Ovary (tissue), 9 donors: ENCODE results near the gene ZBTB7A. TPM values are rescaled to one million over a fixed set of nuclear protein-coding genes. Genes with fewer than 3 reads are reported as not detected.

Experiments used
- DNase-seq, 5 donors: peaks; one replicate each; pipeline ENCODE4 v3.0.0-alpha.2; 2019 to 2020
- H3K27ac ChIP-seq, 2 donors: fragments of 200-600 bp; one replicate each; pipeline versions ENCODE4 v1.5.1 to v1.8.0; 2019 to 2022
- H3K27me3 ChIP-seq: fragments of 200-600 bp; one replicate; pipeline ENCODE4 v1.8.0; 2022
- H3K36me3 ChIP-seq: fragments of 200-600 bp; sonication (generic); one replicate; pipeline ENCODE4 v1.5.1; 2019
- H3K4me1 ChIP-seq: one replicate; pipeline ENCODE4 v1.8.1; 2013; ENCODE audit warnings: mild to moderate bottlenecking, moderate library complexity; ENCODE audit not compliant: insufficient read depth
- H3K4me3 ChIP-seq: fragments of 200-600 bp; sonication (generic); one replicate; pipeline ENCODE4 v1.5.1; 2017
- H3K9me3 ChIP-seq, 2 donors: fragments of 200-600 bp in 1 of 2; sonication (generic) in 1 of 2; one replicate each; pipeline versions ENCODE4 v1.5.1 to v1.8.1; 2013 to 2019; ENCODE audit warnings: mild to moderate bottlenecking in 1 of 2, moderate library complexity in 1 of 2
- EP300 ChIP-seq: sonication (generic); formaldehyde crosslinking; IDR thresholded peaks from one replicate; pipeline ENCODE4 v1.6.1; 2017; ENCODE audit warnings: antibody characterized with exemption
- POLR2A ChIP-seq: fragments of 450-650 bp; IDR thresholded peaks from one replicate; pipeline ENCODE4 v1.6.1; 2017; ENCODE audit warnings: antibody characterized with exemption, mild to moderate bottlenecking, moderate library complexity
- WGBS, 3 donors: extraction: QIAGEN DNeasy Blood & Tissue Kit in 1 of 3; methylation state at CpG; one replicate each; pipeline versions ENCODE4 v1.1.5 to v1.1.7; 2013 to 2017; 5-methylcytosine and 5-hydroxymethylcytosine counted together
- intact Hi-C, 4 donors: fragments of 100-400 bp; cut with DNase I; formaldehyde crosslinking; loops; one replicate each; pipeline versions ENCODE4 v1.11.0 to v1.15.1; 2022 to 2023
- polyA plus RNA-seq, 2 donors: library from polyadenylated mRNA; stranded (reverse); fragments of 200-250 nt in 1 of 2; fragments of 350-450 nt in 1 of 2; fragmentation: Illumina TruSeq in 1 of 2; extraction: RNeasy Lipid Tissue Mini Kit (QIAGEN cat#74804) in 1 of 2; gene quantifications; one replicate each; pipeline ENCODE4 v1.2.3, GENCODE V29; 2013 to 2014
- total RNA-seq, 7 donors: library from RNA; depleted of rRNA in 2 of 7; stranded (reverse); fragments of >200 nt in 2 of 7; fragmentation: NEBNext Ultra II Directional in 3 of 7; extraction: Animal tissue kit (Norgen Biotek cat#: 25700) in 3 of 7; gene quantifications; one replicate each; pipeline versions ENCODE4 v1.1.0 to v1.2.4, GENCODE V29; 2016 to 2023
- TF ChIP-seq, protein P1 (sequence below), 3 donors: fragments of 450-650 bp in 2 of 3; fragments of 200-600 bp in 1 of 3; IDR thresholded peaks; one replicate each; pipeline versions ENCODE4 v1.5.1 to v1.8.0; 2016 to 2022; ENCODE audit warnings: antibody characterized with exemption in 3 of 3, mild to moderate bottlenecking in 1 of 3
- donor health status: DM: no; HTN: no; CAD: no; lungs with moderate emphysema.
- donor health status: DM: no; HTN: no; CAD: no.
- donor health status: Bipolar disorder and iron deficiency.
- donor health status: DM: yes; HTN: yes; CAD: no.
- donor health status: DM: no; HTN: no; CAD: no.
- donor health status: DM: yes; HTN: yes; CAD: no.

The ZBTB7A gene
- total and polyA plus RNA-seq, 9 donors = 9.1 to 56.4 (median 38.5) TPM

DNA sequence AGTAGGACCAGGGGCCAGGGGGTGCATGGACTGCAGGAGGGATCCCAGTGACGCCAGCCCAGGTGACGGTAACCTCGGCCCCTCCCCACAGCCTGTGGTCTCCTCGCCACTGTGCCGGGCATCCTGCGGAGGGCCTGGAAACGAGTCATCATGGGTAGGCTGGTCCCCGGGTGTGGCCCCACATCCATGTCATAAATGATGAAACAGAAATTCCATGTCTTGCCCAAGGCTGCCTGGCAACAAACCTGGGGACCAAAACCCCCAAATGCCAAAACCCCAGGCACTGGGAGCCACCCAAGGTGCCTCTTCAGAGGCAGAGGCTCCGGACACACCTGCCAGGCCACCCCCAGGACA, 36.4 kb upstream of the ZBTB7A start:
- intact Hi-C loops = no loop called here
- no peaks in the 10 kb centered on the region for H3K27me3 ChIP-seq
- H3K36me3 ChIP-seq = no peaks in the 10 kb centered on the region
- DNase-seq = no peak
- no peaks in the 10 kb centered on the region for H3K9me3 ChIP-seq
- TF ChIP-seq EP300 = no peak
- TF ChIP-seq, protein P1, sequence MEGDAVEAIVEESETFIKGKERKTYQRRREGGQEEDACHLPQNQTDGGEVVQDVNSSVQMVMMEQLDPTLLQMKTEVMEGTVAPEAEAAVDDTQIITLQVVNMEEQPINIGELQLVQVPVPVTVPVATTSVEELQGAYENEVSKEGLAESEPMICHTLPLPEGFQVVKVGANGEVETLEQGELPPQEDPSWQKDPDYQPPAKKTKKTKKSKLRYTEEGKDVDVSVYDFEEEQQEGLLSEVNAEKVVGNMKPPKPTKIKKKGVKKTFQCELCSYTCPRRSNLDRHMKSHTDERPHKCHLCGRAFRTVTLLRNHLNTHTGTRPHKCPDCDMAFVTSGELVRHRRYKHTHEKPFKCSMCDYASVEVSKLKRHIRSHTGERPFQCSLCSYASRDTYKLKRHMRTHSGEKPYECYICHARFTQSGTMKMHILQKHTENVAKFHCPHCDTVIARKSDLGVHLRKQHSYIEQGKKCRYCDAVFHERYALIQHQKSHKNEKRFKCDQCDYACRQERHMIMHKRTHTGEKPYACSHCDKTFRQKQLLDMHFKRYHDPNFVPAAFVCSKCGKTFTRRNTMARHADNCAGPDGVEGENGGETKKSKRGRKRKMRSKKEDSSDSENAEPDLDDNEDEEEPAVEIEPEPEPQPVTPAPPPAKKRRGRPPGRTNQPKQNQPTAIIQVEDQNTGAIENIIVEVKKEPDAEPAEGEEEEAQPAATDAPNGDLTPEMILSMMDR (IDR thresholded peaks at IDR 0.05) = no peak
- TF ChIP-seq POLR2A = no peak
- 89 to 93% (median 90%) methylated on average over 7 to 9 of the region's 9 CpGs for WGBS, 3 donors
- no peak overlapping the region for H3K4me3 ChIP-seq
- no peaks in the 10 kb centered on the region for H3K4me1 ChIP-seq
- H3K27ac ChIP-seq = no peak overlapping the region

DNA sequence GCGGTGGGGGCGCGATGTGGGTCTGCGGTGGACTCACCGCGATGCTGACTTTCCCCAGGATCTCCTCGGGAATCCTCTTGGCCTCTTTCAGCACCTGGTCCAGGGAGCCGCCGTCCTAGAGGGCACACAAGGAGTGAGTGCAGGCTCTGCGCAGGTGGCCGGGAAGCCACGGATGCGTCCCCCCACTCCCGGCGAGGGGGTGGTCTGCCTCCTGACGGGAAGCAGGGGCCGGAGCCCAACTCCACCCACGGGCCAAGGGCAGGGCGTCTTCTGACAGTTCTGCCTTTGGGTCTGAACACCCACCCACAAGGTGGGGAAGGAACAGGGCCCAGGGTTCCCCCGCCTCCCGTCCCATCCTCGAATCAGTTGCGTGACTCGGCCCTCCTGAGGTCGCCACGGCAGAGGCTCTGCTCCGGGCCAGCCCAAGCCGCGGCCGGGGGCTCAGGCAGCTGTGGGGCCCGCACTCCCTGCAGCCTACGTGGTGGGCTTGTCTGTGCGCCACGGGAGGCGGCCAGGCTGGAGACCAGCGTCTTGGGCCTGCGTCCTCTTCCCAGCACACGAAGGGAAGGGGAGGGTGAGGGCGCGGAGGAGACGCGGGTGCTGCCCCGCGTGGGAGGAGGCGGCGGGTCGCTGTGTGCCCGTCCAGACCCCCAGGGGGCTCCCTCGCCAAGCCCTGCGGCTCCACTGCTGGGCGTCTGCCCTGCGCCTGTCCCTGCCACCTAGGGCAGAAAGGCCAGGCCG, 35.8 kb upstream of the ZBTB7A start:
- 82 to 86% (median 83%) methylated on average over 53 of the region's 53 CpGs for WGBS, 3 donors
- H3K27me3 ChIP-seq = no peaks in the 10 kb centered on the region
- no peaks in the 10 kb centered on the region for H3K36me3 ChIP-seq
- H3K4me3 ChIP-seq = no peak overlapping the region
- intact Hi-C loops = no loop called here
- TF ChIP-seq, protein P1 (IDR thresholded peaks at IDR 0.05) = no peak
- TF ChIP-seq POLR2A (no peak), EP300 (no peak)
- no peak overlapping the region for H3K27ac ChIP-seq
- H3K4me1 ChIP-seq = no peaks in the 10 kb centered on the region
- no peaks in the 10 kb centered on the region for H3K9me3 ChIP-seq
- no peak for DNase-seq

DNA sequence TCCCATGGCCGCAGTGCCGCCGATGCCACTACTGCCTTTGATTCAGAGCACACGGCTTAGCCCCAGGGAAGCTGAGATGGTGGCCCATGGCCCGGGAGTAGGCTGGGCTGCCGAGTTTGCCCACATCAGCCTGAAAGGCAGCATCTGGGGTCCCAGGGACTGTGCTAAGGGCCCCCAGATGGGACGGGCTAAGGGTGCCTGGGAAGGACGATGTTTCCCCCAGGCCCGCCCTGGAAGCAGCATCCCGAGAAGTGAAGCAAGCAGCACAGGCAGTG, 34.7 kb upstream of the ZBTB7A start:
- intact Hi-C loops = no loop called here
- no peaks in the 10 kb centered on the region for H3K9me3 ChIP-seq
- H3K27me3 ChIP-seq = no peaks in the 10 kb centered on the region
- no peak overlapping the region for H3K27ac ChIP-seq
- H3K36me3 ChIP-seq = no peaks in the 10 kb centered on the region
- 94 to 95% (median 95%) methylated on average over 10 of the region's 10 CpGs for WGBS, 3 donors
- no peak overlapping the region for H3K4me3 ChIP-seq
- DNase-seq = no peak
- TF ChIP-seq EP300 (no peak), POLR2A (no peak)
- TF ChIP-seq, protein P1 (IDR thresholded peaks at IDR 0.05) = no peak
- H3K4me1 ChIP-seq = no peaks in the 10 kb centered on the region

DNA sequence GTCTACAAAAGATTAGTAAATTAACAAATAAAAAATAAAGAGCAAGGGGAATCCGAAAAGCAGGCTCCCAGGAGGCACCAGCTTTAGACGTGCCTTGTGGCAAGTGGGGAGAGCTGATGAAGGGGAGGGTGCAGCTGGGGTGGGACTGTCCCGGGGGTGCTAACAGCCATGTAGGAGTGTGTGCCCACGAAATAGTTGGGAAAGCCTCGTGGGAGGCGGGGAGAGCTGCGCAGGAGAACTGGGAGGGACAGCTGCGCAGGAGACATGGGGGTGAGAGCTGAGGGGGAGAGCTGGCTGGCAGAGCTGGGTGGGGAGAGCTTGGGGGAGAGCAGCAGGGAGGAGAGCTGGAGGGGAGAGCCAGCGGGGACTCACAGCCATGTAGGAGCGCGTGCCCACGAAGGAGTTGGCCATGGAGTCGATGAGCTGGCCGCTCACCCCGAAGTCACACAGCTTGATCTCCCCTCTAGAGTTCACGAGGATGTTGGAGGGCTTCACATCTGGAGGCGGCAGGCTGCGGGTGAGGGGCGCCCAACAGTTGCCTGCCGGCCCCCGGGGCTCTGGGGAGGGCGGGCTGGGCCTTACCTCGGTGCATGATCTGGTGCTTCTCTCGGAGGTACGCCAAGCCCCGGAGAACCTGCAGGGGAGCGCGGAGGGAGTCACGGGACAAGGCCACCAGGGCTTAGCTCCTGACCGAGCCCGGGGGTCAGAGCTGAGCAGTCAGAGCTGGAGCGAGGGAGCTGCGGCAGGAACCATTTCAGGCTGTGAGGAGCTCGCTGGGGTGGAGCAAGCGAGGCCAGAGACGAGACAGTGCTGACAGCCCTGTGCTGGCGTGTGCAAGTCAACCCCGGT, 34.2 kb upstream of the ZBTB7A start:
- no peaks in the 10 kb centered on the region for H3K27me3 ChIP-seq
- H3K27ac ChIP-seq = no peak overlapping the region
- H3K9me3 ChIP-seq = no peaks in the 10 kb centered on the region
- WGBS, 3 donors = 85 to 88% (median 87%) methylated on average over 37 to 38 of the region's 38 CpGs
- H3K4me3 ChIP-seq = no peak overlapping the region
- H3K36me3 ChIP-seq = no peaks in the 10 kb centered on the region
- H3K4me1 ChIP-seq = no peaks in the 10 kb centered on the region
- TF ChIP-seq POLR2A = no peak
- TF ChIP-seq, protein P1 (IDR thresholded peaks at IDR 0.05) = no peak
- no peak for TF ChIP-seq EP300
- intact Hi-C loops = no loop called here
- no peak for DNase-seq
